ENCODE measurements around the gene IL36G.

Gene IL36G

DNA sequence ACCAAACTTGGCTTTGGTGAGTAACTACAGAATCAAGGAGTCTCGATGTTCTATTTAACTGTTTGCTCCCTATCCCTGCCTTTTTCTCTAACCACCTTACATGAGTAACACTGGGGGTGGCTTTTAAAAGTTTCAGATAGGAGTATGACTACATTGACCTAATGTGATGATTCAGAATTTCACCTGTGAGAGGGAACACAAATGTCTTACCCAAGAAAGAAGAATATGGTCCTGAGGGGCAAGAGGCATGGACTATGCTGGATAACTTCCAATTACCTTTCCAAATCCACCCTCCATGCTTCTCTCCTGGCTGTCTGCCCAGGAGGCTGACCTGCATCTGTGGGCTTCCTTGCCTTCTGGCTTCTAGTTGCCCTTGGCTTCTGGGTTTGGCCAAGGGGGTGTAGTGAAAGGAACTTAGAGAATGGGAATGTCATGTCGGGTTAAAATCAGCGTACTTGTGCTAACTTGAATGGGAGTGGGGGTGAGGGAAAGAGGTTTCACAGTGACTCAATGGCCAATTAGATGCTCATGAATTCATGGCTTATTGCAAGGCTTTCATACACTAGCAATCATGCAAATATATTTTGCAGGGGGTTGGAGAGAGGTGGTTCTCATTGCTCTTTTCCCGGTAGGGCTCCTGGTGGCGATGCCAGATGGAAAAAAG lies 5.3 kb upstream of the IL36G start:
- in situ Hi-C loops (cut with MboI; ENCODE audit: low sequenced_read_pairs): no loop called here

GRCh38 chr2:112973156-112973555 lies 4.7 kb upstream of the IL36G start:
- in situ Hi-C loops (cut with MboI; ENCODE audit: low sequenced_read_pairs): no loop called here

- in situ Hi-C loops (cut with MboI; ENCODE audit: low sequenced_read_pairs): no loop called here
These were observed 1.9 kb downstream of the IL36G start for GRCh38 chr2:112979731-112980130.

DNA sequence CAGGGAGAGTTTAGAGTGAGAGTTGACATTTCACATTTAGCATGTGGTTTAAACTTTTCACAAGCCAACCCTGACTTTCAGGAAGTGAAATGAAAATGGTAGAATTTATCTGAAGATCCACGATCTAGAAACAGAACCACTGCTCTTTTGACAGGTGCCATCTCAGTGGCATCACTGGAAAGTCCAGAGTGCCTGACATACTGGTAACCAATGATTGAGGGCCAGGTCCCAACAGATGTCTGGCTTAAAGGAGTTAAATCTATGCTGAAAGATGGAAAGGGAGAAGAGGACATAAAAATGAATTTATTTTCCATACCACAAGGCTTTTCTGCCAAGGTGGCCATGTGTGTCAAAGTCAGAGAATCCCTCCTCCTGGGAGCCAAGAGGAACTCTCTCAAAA lies 2.7 kb downstream of the IL36G start:
- in situ Hi-C loops (cut with MboI; ENCODE audit: low sequenced_read_pairs): no loop called here

GRCh38 chr2:112985090-112985489 lies 7.3 kb downstream of the IL36G start:
- in situ Hi-C loops (cut with MboI; ENCODE audit: low sequenced_read_pairs): no loop called here

GRCh38 chr2:112989611-112990010 lies 11.8 kb downstream of the IL36G start:
- in situ Hi-C loops (cut with MboI; ENCODE audit: low sequenced_read_pairs): no loop called here

GRCh38 chr2:112993831-112994230 lies 16.0 kb downstream of the IL36G start:
- in situ Hi-C loops (cut with MboI; ENCODE audit: low sequenced_read_pairs): no loop called here

DNA sequence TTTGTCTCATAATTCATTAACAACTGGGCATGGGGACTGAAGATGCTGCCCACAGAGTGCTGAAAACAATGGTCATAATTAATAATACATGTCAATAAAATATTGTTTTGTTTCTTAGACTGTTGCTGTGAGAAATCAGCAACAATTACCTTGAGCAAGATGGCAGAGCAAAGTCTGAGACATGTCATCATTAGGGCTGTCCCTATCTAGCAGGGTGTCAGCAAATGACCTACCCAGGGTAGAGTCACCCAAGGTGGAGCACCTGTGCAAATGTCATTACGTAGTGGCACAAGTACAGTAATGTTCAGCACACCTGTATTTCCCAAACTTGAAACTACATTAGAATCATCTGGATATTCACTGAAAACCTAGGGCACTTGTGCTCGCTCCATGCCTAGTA lies 16.8 kb downstream of the IL36G start:
- in situ Hi-C loops (cut with MboI; ENCODE audit: low sequenced_read_pairs): no loop called here

DNA sequence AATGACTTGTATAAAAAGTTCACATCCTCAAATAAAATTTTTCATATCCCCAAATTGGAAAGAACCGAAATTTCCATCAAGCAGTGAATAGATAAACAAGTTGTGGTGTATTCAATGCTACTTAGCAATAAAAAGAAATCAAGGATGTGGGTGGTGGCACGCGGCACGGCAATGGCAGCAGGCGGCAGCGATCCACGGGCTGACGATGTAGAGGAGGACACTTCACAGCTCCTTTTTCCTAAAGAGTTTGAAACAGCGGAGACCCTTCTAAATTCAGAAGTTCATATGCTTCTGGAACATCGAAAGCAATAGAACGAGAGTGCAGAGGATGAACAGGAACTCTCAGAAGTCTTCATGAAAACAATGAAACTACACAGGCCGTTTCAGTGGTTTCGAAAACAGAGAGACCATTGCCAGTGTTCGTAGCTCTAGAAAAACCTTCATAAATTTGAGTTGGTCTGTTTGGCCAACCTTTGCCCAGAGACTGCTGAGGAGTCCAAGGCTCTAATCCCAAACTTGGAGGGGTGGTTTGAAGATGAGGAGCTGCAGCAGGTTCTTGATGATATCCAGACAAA lies 17.6 kb downstream of the IL36G start:
- in situ Hi-C loops (cut with MboI; ENCODE audit: low sequenced_read_pairs): no loop called here

GRCh38 chr2:112996635-112997034 lies 18.8 kb downstream of the IL36G start:
- in situ Hi-C loops (cut with MboI; ENCODE audit: low sequenced_read_pairs): no loop called here

DNA sequence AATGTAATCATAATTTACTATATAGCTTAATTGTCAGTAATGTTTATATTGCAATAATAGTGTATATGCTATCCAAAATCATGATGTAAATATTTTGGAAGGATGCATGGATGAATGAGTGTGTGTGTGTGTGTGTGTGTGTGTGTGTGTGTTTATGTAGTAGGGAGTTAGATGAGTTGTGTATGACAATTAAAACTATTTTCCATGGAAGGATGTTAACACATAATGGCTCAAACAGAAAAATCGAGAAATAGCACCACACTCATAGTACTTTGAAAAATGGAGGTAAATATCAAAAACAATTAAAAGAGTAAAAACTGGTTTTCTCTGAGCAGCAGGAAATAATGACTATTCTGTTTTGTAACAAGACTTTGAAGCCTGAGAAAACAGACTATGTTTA lies 19.3 kb downstream of the IL36G start:
- in situ Hi-C loops (cut with MboI; ENCODE audit: low sequenced_read_pairs): no loop called here

DNA sequence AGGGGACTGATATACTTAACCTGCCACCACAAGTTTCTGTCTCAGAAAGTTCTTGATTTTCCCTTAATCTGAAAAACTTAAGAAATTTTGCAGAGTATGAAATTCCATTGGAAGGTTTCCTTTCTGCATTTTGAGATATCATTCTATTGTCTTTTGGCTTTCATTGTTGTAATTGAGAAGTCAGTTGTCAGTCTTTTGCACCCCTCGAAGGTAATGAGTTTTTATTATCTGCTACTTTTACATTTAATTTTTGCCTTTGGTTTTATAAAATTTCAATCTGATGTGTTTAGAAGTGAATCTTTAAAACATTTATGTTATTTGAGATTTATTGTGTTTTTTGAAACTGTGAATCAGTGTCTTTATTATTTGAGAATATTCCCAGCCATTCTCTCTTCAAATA lies 22.6 kb downstream of the IL36G start:
- in situ Hi-C loops (cut with MboI; ENCODE audit: low sequenced_read_pairs): no loop called here

- in situ Hi-C loops (cut with MboI; ENCODE audit: low sequenced_read_pairs): no loop called here
These were observed 24.9 kb downstream of the IL36G start for GRCh38 chr2:113002677-113003076.

- in situ Hi-C loops (cut with MboI; ENCODE audit: low sequenced_read_pairs): no loop called here
These were observed 27.3 kb downstream of the IL36G start, which contains the start of gene IL36A for GRCh38 chr2:113005030-113005509. Gene IL36A (plus strand): TSS chr2:113005459. CDS start chr2:113005872, 413 bp downstream.

DNA sequence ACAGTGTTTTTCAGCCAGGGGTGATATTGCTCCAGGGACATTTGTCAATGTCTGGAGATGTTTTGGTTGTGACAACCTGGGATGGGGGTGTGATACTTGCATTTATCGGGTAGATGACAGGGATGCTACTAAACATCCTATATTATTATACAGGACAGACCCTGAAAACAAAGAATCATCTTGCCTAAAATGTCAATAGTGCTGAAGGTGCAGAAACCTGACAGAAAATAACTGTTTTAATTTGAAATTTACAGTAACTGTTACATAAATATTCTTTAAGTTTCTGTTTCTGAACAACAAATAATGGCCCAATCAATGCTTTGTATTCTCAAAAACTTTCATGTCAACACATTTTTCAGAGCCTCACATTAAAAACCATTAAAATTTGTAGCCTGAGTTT lies 29.4 kb downstream of the IL36G start:
- in situ Hi-C loops (cut with MboI; ENCODE audit: low sequenced_read_pairs): no loop called here

DNA sequence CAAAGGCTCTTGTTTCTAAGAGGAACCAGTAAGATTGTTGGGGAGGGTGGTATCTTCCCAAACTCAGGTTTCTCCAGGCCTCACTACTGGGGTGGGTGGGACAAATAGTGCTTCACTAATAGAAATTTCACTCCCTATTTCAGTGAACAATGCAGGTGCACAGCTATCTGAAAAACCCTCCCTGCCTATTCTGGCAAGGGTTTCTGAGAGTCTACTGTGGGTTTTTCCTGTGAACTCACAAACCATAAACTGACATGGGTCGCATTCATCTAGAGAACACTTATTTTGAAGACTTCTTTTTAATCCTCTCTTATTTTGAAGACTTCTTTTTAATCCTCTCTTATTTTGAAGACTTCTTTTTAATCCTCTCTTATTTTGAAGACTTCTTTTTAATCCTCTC lies 31.8 kb downstream of the IL36G start:
- in situ Hi-C loops (cut with MboI; ENCODE audit: low sequenced_read_pairs): no loop called here

DNA sequence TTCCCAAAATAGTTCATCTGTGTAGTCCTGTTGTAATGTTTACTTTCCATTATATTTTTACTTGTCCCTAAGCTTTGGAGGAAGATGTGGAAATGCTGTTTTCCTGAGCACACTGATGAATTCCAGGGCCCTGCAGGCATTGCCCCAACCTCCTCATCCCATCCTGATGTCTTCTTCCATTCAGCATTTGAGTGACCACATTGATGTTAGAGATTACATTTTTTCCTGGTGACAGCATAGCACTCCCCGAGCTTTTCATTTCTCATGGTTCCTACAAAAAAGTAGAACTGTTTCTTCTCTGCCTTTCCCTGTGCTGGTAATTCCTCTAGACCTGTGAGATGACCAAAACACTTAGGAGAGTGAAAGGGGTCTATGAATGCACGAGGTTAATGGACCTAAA lies 32.3 kb downstream of the IL36G start:
- in situ Hi-C loops (cut with MboI; ENCODE audit: low sequenced_read_pairs): no loop called here

DNA sequence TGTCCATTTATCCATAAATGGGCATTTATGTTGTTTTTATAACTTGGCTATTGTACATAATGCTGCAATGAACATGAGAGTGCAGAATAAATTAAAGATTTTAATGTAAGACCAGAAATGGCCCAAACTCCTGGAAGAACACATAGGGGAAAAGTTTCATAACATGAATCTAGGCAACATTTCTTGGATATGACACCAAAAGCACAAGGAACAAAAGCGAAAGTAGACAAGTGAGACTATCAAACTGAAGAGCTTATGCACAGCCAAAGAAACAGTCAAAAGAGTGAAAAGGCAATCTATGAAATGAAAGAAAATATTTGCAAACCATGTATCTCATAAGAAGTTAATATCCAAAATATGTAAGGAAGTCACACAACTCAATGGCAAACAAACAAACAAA lies 33.3 kb downstream of the IL36G start:
- in situ Hi-C loops (cut with MboI; ENCODE audit: low sequenced_read_pairs): no loop called here

DNA sequence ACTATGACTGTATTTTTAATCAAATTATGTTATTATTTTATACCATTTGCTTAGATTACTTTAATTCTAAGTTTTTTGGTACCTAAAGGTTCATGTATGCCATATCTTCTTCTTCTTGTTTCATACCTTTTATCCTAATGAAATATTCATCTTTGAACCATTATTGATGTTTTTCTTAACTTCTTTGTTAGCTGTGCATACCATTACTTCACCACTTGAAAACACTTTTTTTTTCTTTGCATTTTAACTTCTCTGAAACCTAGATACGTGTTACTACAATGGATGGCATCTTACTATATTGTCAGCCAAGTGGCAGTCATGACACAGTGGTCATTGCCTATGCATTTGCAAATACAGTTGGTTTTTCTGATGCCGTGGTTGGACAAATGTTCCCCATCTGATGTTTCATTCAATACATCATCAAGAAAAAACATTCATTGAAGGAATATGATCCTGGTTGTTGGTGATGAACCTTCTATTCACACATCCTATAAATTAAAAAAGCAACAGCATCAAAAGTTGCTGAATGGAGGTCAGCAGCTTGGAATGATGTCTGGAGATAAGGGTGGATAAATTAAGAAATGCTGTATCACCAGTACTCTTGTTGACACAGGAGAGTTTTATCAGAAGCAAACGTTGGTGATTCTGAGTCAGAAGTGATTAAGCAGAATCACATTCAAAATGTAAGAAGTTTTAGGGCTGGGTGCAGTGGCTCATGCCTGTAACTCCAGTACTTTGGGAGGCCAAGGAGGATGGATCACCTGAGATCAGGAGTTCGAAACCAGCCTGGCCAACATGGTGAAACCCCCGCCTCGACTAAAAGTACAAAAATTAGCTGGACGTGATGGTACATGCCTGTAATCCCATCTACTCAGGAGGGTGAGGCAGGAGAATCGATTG lies 34.9 kb downstream of the IL36G start:
- in situ Hi-C loops (cut with MboI; ENCODE audit: low sequenced_read_pairs): no loop called here

GRCh38 chr2:113013336-113013661 lies 35.5 kb downstream of the IL36G start:
- in situ Hi-C loops (cut with MboI; ENCODE audit: low sequenced_read_pairs): no loop called here

GRCh38 chr2:113014067-113014466 lies 36.3 kb downstream of the IL36G start:
- in situ Hi-C loops (cut with MboI; ENCODE audit: low sequenced_read_pairs): no loop called here

- in situ Hi-C loops (cut with MboI; ENCODE audit: low sequenced_read_pairs): no loop called here
These were observed 37.2 kb downstream of the IL36G start for GRCh38 chr2:113015042-113015441.

All from HL-60/S4 (cell line).